ENCODE results near the gene SARDH. TPM values are rescaled to one million over a fixed set of nuclear protein-coding genes. Genes with fewer than 3 reads are reported as not detected.

The SARDH gene
- total and polyA plus RNA-seq, 2 of the 8 experiments (the other 6 are each of a cell fraction or from before 2014, with no cell fraction given) = 6.4 to 7.4 TPM

DNA sequence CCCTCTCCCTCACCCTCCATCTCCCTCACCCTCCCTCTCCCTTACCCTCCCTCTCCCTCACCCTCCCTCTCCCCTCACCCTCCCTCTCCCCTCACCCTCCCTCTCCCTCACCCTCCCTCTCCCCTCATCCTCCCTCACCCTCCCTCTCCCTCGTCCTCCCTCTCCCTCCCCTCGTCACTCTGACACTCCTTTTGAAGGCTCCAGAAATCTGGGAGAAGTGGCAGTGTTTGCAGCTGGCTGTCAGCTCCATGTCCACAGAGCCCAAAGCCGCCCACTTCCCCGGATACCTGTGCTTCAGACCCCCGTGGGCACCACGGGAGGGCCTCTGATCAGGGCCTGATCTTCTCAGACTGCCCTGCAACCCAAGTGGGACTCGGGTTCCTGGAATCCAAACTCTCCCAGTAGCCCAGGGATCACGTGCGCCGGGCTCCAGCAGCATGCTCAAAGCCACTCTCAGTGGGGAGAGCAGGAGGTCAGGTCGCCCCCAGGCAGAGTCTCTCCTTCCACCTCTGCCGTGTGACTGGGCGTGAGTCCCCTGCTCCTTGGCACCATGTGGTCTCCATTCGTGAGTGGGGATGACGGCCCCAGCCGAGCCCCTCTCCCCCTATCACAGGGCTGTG is 68.9 kb downstream of the SARDH start:
- H3K4me2 ChIP-seq (ENCODE audit: insufficient read depth in 1 of 2, low read depth in 2 of 2, low read length in 2 of 2) = no peak overlapping the region
- no peak overlapping the region for H2BK5ac ChIP-seq (ENCODE audit: low read depth, low read length)
- H3K4me1 ChIP-seq (replicated peaks in 1 of 4; ENCODE audit: control insufficient read depth in 3 of 4, insufficient read depth in 4 of 4, low read length in 3 of 4) = peaks cover 0 to 5% (median 0%) of the 10 kb centered on the region in 4 experiments; a peak in 4 of 7 replicates
- no peaks in the 10 kb centered on the region; a peak in 1 of 4 replicates for H3K9me3 ChIP-seq (ENCODE audit: insufficient read depth in 2 of 2, low read depth in 1 of 2, low read length in 1 of 2)
- H4K20me1 ChIP-seq (replicated peaks in 1 of 2; ENCODE audit: control insufficient read depth in 1 of 2, insufficient read depth in 2 of 2, low read length in 2 of 2) = no peaks in the 10 kb centered on the region
- DNase-seq (ENCODE audit: low read depth in 1 of 2, low spot score in 2 of 2) = peak in 1 of 2 experiments; percentile 59
- no peak overlapping the region for H3K27ac ChIP-seq (ENCODE audit: low read depth, low read length)
- H3K79me1 ChIP-seq (ENCODE audit: low read depth, low read length) = no peaks in the 10 kb centered on the region
- H3K9ac ChIP-seq (replicated peaks in 1 of 4; ENCODE audit: extremely low read depth in 1 of 4, low read depth in 3 of 4, low read length in 3 of 4) = no peak overlapping the region
- H4K91ac ChIP-seq (replicated peaks; ENCODE audit: insufficient read length, low read length) = peak overlapping the region; percentile 80
- H2BK120ac ChIP-seq (replicated peaks; ENCODE audit: low read depth, low read length) = no peak overlapping the region
- H3K4me3 ChIP-seq (ENCODE audit: extremely low read depth in 1 of 4, insufficient read depth in 2 of 4, low read depth in 3 of 4, low read length in 4 of 4) = no peak overlapping the region
- no peaks in the 10 kb centered on the region for H3K79me2 ChIP-seq (ENCODE audit: control insufficient read depth in 1 of 2, insufficient read depth in 2 of 2, low read length in 2 of 2)
- peak overlapping the region; percentile 50; the same call in 1 of the 2 replicates for H2BK12ac ChIP-seq (ENCODE audit: low read depth, low read length)
- ChIA-PET CTCF (ENCODE audit: partially characterized antibody) (interaction anchor here (1.1 kb wide), 2 partner anchors 17 to 40 kb away, joined by 3 to 7 read pairs; no protein-coding TSS in a partner anchor), POLR2A (ENCODE audit: partially characterized antibody) (interaction anchor here (1.2 kb wide), 1 partner anchor 12 kb away, joined by 3 read pairs; no protein-coding TSS in a partner anchor)
- H2AFZ ChIP-seq (ENCODE audit: low read length) = no peak overlapping the region
- H3K14ac ChIP-seq (ENCODE audit: insufficient read length) = no peak overlapping the region
- H3K56ac ChIP-seq (replicated peaks; ENCODE audit: insufficient read length, low read depth, low read length) = no peak overlapping the region
- H2AK5ac ChIP-seq (ENCODE audit: low read depth, low read length) = 0 out of 2 replicates have a peak overlapping the region, but pooled peaks have one; percentile 9
- H3K18ac ChIP-seq (ENCODE audit: extremely low read depth, low read length) = no peak overlapping the region; the same call in 1 of the 2 replicates
- peak overlapping the region; percentile 69 for H3K4ac ChIP-seq (replicated peaks; ENCODE audit: insufficient read length, low read depth, low read length)
- no peak overlapping the region for H3K23ac ChIP-seq (ENCODE audit: insufficient read length)
- H2BK20ac ChIP-seq (ENCODE audit: low read length) = no peak overlapping the region
- 0 out of 2 replicates have a peak overlapping the region, but pooled peaks have one; percentile 35 for H4K8ac ChIP-seq (ENCODE audit: extremely low read depth, insufficient read depth, low read length)
- no peaks in the 10 kb centered on the region for H3K23me2 ChIP-seq (ENCODE audit: low read depth, low read length)
- peak overlapping the region; percentile 16; the same call in 1 of the 2 replicates for H2BK15ac ChIP-seq (ENCODE audit: low read length)
- 65% methylated on average over 12 of the region's 16 CpGs; no CpG with 5 or more reads in 1 of the 2 experiments for WGBS, 2 experiments (ENCODE audit: extremely low coverage in 1 of 2, insufficient coverage in 1 of 2, insufficient read length in 1 of 2, insufficient replicate concordance in 2 of 2, low coverage in 1 of 2, low lambda C conversion rate in 2 of 2, missing lambda C conversion rate in 1 of 2)
- peak overlapping the region; percentile 5 for H4K5ac ChIP-seq (ENCODE audit: insufficient read length, low read depth, low read length)
- no peaks in the 10 kb centered on the region for H3K27me3 ChIP-seq (replicated peaks in 1 of 4; ENCODE audit: control insufficient read depth in 3 of 4, extremely low read depth in 1 of 4, insufficient read depth in 3 of 4, low read length in 3 of 4)
- no peak for FAIRE-seq
- no peaks in the 10 kb centered on the region for H3K36me3 ChIP-seq (ENCODE audit: control insufficient read depth in 2 of 4, insufficient read depth in 4 of 4, low read length in 3 of 4)
- TF ChIP-seq TAF1 (IDR thresholded peaks at IDR 0.05; ENCODE audit: low read depth, low read length) (no peak), EP300 (IDR thresholded peaks at IDR 0.05; ENCODE audit: borderline replicate concordance in 1 of 2, low read depth in 2 of 2, low read length in 2 of 2) (no peak)
